Measurements from ENCODE around the gene SMPDL3A. TPM values are rescaled to one million over a fixed set of nuclear protein-coding genes. Genes with fewer than 3 reads are reported as not detected.

Gene SMPDL3A
- total and polyA plus RNA-seq, 2 of the 8 experiments (the other 6 are each of a cell fraction or from before 2014, with no cell fraction given): 3.5 to 3.9 TPM

DNA sequence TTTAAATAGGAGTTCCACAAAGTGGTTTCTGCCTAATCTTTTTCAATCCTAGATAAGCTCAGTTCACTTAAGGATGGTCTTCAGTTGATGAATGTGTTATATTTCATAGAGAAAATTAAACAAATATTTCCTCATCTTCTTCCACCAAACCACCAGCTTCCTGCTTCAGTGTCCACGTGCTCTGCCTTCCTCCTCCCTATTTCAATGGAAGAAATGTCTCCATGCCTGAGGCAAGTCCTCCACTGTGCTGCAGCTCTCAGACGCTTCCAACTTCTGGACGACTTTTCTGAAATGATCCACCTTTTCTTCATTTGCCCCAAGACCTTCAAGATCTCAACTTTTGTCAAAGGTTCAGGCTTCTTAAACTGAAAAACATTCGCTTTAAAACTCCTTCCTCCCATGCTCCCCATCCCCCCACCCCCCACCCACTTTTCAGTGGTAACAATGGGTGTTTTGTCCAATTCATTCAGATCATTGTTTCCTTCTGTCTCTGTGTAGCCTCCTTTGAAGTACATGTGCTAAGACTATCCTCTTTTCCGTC, 34.8 kb upstream of the SMPDL3A start:
- Histone ChIP-seq H4K91ac (replicated peaks; ENCODE audit: insufficient read length, low read length) (no peak overlapping the region), H3K79me2 (ENCODE audit: control insufficient read depth in 1 of 2, insufficient read depth in 2 of 2, low read length in 2 of 2) (no peaks in the 10 kb centered on the region), H3K9ac (replicated peaks in 1 of 4; ENCODE audit: extremely low read depth in 1 of 4, low read depth in 3 of 4, low read length in 3 of 4) (no peak overlapping the region), H3K56ac (replicated peaks; ENCODE audit: insufficient read length, low read depth, low read length) (no peak overlapping the region), H2AFZ (ENCODE audit: low read length) (no peak overlapping the region), H2BK5ac (ENCODE audit: low read depth, low read length) (no peak overlapping the region), H4K20me1 (replicated peaks in 1 of 2; ENCODE audit: control insufficient read depth in 1 of 2, insufficient read depth in 2 of 2, low read length in 2 of 2) (no peaks in the 10 kb centered on the region), H3K23me2 (ENCODE audit: low read depth, low read length) (no peaks in the 10 kb centered on the region), H2AK5ac (ENCODE audit: low read depth, low read length) (no peak overlapping the region; the same call in 1 of the 2 replicates), H3K27me3 (replicated peaks in 1 of 4; ENCODE audit: control insufficient read depth in 3 of 4, extremely low read depth in 1 of 4, insufficient read depth in 3 of 4, low read length in 3 of 4) (0 out of 7 replicates have a peak, but pooled peaks cover 0 to 1% (median 0%) of the 10 kb centered on the region in 4 experiments), H3K4ac (replicated peaks; ENCODE audit: insufficient read length, low read depth, low read length) (no peak overlapping the region), H2BK120ac (replicated peaks; ENCODE audit: low read depth, low read length) (no peak overlapping the region), H3K14ac (ENCODE audit: insufficient read length) (no peak overlapping the region), H3K36me3 (ENCODE audit: control insufficient read depth in 2 of 4, insufficient read depth in 4 of 4, low read length in 3 of 4) (no peaks in the 10 kb centered on the region), H3K9me3 (ENCODE audit: insufficient read depth in 2 of 2, low read depth in 1 of 2, low read length in 1 of 2) (0 out of 4 replicates have a peak, but pooled peaks cover 0 to under 1% of the 10 kb centered on the region in 2 experiments), H3K79me1 (ENCODE audit: low read depth, low read length) (no peaks in the 10 kb centered on the region), H3K18ac (ENCODE audit: extremely low read depth, low read length) (no peak overlapping the region), H2BK20ac (ENCODE audit: low read length) (0 out of 2 replicates have a peak overlapping the region, but pooled peaks have one; percentile 56), H3K27ac (ENCODE audit: low read depth, low read length) (no peak overlapping the region), H2BK15ac (ENCODE audit: low read length) (no peak overlapping the region), H3K4me3 (ENCODE audit: extremely low read depth in 1 of 4, insufficient read depth in 2 of 4, low read depth in 3 of 4, low read length in 4 of 4) (no peak overlapping the region), H3K23ac (ENCODE audit: insufficient read length) (no peak overlapping the region), H3K4me1 (replicated peaks in 1 of 4; ENCODE audit: control insufficient read depth in 3 of 4, insufficient read depth in 4 of 4, low read length in 3 of 4) (peaks cover 0 to 4% (median 1%) of the 10 kb centered on the region in 4 experiments; a peak in 1 of 7 replicates), H4K8ac (ENCODE audit: extremely low read depth, insufficient read depth, low read length) (no peak overlapping the region), H3K4me2 (ENCODE audit: insufficient read depth in 1 of 2, low read depth in 2 of 2, low read length in 2 of 2) (no peak overlapping the region; a peak in 1 of 4 replicates), H4K5ac (ENCODE audit: insufficient read length, low read depth, low read length) (no peak overlapping the region), H2BK12ac (ENCODE audit: low read depth, low read length) (no peak overlapping the region)
- DNase-seq (ENCODE audit: low read depth in 1 of 2, low spot score in 2 of 2) (no peak), FAIRE-seq (no peak)
- POLR2A ChIA-PET (ENCODE audit: partially characterized antibody): no interaction called here
- CTCF ChIA-PET (ENCODE audit: partially characterized antibody): interaction anchor here (0.8 to 3.8 kb wide), 5 partner anchors 9 to 85 kb away, joined by 3 to 20 read pairs (median 4); partner anchors contain the start of gene SMPDL3A
- WGBS, 2 experiments (ENCODE audit: extremely low coverage in 1 of 2, insufficient coverage in 1 of 2, insufficient read length in 1 of 2, insufficient replicate concordance in 2 of 2, low coverage in 1 of 2, low lambda C conversion rate in 2 of 2, missing lambda C conversion rate in 1 of 2): 84% methylated on average over 5 of the region's 5 CpGs; no CpG with 5 or more reads in 1 of the 2 experiments
- TF ChIP-seq RXRA (IDR thresholded peaks at IDR 0.05; ENCODE audit: insufficient read depth, low read depth, low read length): no peak

Data from H1 (cell line).